PFSK-1 (cell line): ENCODE measurements around the gene ANXA3.

ENCODE experiments used
- FOXP2 ChIP-seq: optimal IDR thresholded peaks from 2 replicates; pipeline ENCODE3; 2011; ENCODE audit warnings: borderline replicate concordance, control low read depth, inconsistent platforms; ENCODE audit not compliant: insufficient read depth; ENCODE audit errors: extremely low read length, extremely low read depth
- POLR2AphosphoS5 ChIP-seq: IDR thresholded peaks from 2 replicates; pipeline ENCODE4 v1.6.1; 2012; ENCODE audit warnings: low read depth, mild to moderate bottlenecking, control low read depth, low read length, moderate library complexity
- SIN3A ChIP-seq: IDR thresholded peaks from 2 replicates; pipeline ENCODE4 v1.6.1; 2012; ENCODE audit warnings: mild to moderate bottlenecking, low read length, moderate library complexity, borderline replicate concordance; ENCODE audit not compliant: insufficient read depth
- TAF1 ChIP-seq: IDR thresholded peaks from 2 replicates; pipeline ENCODE4 v1.6.1; 2012; ENCODE audit warnings: low read length, control low read depth, borderline replicate concordance; ENCODE audit not compliant: insufficient read depth
- TF ChIP-seq, protein P1 (sequence below), 2 experiments: IDR thresholded peaks; 2 replicates each; pipeline versions ENCODE4 v1.6.1 to v1.8.0; 2011 to 2012; ENCODE audit warnings: low read depth in 2 of 2, low read length in 2 of 2, control low read depth in 1 of 2, inconsistent platforms in 1 of 2, mild to moderate bottlenecking in 1 of 2, moderate library complexity in 1 of 2; ENCODE audit not compliant: insufficient read depth in 1 of 2

DNA sequence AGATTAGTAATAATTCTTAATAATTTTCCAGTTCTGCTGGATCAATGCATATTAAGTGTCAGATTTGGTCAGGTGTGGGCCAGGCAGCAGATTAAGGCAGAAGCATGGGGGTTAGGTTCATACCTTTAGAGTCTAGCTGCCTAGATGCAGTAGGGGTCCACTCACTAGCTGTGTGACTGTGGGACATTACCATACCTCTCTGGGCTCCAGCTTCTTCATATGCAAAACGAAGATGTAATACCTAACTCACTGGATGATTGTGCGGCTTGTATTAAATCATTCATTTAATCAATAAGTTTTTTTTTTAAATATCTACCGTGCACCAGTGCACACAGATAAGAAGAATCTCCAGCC lies 1.4 kb downstream of the ANXA3 start:
- TF ChIP-seq, protein P1, sequence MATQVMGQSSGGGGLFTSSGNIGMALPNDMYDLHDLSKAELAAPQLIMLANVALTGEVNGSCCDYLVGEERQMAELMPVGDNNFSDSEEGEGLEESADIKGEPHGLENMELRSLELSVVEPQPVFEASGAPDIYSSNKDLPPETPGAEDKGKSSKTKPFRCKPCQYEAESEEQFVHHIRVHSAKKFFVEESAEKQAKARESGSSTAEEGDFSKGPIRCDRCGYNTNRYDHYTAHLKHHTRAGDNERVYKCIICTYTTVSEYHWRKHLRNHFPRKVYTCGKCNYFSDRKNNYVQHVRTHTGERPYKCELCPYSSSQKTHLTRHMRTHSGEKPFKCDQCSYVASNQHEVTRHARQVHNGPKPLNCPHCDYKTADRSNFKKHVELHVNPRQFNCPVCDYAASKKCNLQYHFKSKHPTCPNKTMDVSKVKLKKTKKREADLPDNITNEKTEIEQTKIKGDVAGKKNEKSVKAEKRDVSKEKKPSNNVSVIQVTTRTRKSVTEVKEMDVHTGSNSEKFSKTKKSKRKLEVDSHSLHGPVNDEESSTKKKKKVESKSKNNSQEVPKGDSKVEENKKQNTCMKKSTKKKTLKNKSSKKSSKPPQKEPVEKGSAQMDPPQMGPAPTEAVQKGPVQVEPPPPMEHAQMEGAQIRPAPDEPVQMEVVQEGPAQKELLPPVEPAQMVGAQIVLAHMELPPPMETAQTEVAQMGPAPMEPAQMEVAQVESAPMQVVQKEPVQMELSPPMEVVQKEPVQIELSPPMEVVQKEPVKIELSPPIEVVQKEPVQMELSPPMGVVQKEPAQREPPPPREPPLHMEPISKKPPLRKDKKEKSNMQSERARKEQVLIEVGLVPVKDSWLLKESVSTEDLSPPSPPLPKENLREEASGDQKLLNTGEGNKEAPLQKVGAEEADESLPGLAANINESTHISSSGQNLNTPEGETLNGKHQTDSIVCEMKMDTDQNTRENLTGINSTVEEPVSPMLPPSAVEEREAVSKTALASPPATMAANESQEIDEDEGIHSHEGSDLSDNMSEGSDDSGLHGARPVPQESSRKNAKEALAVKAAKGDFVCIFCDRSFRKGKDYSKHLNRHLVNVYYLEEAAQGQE (IDR thresholded peaks at IDR 0.05; ENCODE audit: insufficient read depth in 1 of 2, low read depth in 2 of 2, low read length in 2 of 2): no peak
- TF ChIP-seq POLR2AphosphoS5 (no peak), TAF1 (no peak), SIN3A (no peak), FOXP2 (no peak)
